ENCODE data around the gene KIAA1671.
A peak's percentile ranks its signal among the peaks of the same experiment; 100 is the strongest.

Gene KIAA1671

DNA sequence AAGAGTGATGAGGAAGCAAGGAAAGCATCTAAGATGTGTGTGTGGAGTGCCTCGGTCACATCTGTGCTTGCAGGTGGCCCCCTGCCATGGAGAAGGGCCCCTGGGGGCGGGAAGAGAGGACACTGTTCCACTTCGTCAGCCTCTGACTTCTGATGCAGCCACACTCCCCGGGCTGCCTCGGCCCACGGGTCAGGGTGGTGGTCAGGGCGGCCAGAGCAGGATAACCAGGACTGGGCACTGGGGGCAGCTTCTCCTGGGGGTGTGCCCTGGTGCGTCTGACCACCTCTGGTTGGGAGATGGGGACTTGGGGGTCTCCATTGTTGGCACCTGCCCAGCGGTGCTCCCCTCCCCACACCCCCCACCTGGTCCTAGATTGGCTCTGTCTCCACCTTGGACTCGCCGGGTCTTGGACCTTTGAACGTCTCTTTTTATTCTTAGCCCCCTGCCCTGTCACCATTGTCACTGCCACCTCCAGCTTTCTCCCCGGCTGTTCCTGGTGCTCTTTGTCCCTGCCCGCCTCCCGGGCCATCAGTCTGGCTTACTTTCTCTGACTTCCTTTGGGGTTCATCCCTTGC is 114.4 kb downstream of the KIAA1671 start:
- Histone ChIP-seq H3K4me3 (no peak overlapping the region), H3K27ac (0 out of 22 replicates have a peak overlapping the region, but pooled peaks of 1 of the 11 experiments have one; percentile 41), H3K4me2 (peak overlapping the region; percentile 60 to 88 (median 75); a peak in 21 of 22 replicates), H4K20me1 (peaks cover 0 to 12% (median 0%) of the 10 kb centered on the region in 11 experiments; a peak in 4 of 22 replicates), H3K27me3 (peaks cover 21 to 40% (median 28%) of the 10 kb centered on the region in 11 experiments), H3K36me3 (no peaks in the 10 kb centered on the region), H3K4me1 (peaks cover 53 to 82% (median 62%) of the 10 kb centered on the region in 10 experiments), H3K9ac (peak overlapping the region in 4 of 11 experiments; percentile 3 to 53 (median 36); a peak in 1 of 22 replicates), H3K9me3 (replicated peaks in 1 of 11) (no peaks in the 10 kb centered on the region)
- no peak for TF ChIP-seq Cebpa-rat (IDR thresholded peaks at IDR 0.05)

- TF ChIP-seq Cebpa-rat (IDR thresholded peaks at IDR 0.05): no peak
- Histone ChIP-seq H3K9me3 (replicated peaks in 1 of 11) (no peaks in the 10 kb centered on the region), H4K20me1 (peaks cover 0 to 12% (median 0%) of the 10 kb centered on the region in 11 experiments; a peak in 4 of 22 replicates), H3K36me3 (no peaks in the 10 kb centered on the region), H3K4me3 (peak overlapping the region in 4 of 10 experiments; percentile 13 to 33 (median 23); a peak in 4 of 20 replicates), H3K4me2 (peak overlapping the region; percentile 60 to 88 (median 75)), H3K27me3 (peaks cover 21 to 40% (median 29%) of the 10 kb centered on the region in 11 experiments), H3K27ac (peak overlapping the region in 6 of 11 experiments; percentile 0 to 63 (median 24); a peak in 8 of 22 replicates), H3K4me1 (peaks cover 47 to 72% (median 55%) of the 10 kb centered on the region in 10 experiments), H3K9ac (peak overlapping the region in 9 of 11 experiments; percentile 1 to 53 (median 31); a peak in 13 of 22 replicates)
Measured at GRCh38 chr22:25067851-25068421, 115.4 kb downstream of the KIAA1671 start.

DNA sequence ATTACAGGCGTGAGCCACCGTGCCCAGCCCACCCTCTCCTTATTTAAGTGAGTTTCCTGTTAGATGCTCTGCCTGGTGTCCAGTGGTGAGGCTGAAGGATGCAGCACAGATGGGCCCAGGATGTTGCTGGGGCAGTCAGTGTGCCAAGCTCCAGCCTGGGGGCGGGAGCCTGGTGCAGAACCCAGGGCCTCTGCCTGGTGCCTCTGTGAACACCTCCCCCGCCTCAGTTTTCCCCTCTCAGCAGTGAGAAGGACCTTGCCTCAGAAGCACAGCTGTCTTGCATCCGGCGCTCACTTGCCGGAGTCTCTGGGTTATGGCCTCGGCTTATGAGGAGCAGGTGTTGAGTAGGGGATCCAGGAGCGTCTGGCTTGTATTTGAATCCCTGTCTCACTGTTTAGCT is 116.2 kb downstream of the KIAA1671 start:
- no peaks in the 10 kb centered on the region for H3K9me3 ChIP-seq (replicated peaks in 1 of 11)
- no peak overlapping the region for H3K4me3 ChIP-seq
- H3K9ac ChIP-seq: peak overlapping the region in 5 of 11 experiments; percentile 1 to 53 (median 39); a peak in 4 of 22 replicates
- peaks cover 21 to 40% (median 29%) of the 10 kb centered on the region in 11 experiments for H3K27me3 ChIP-seq
- 0 out of 22 replicates have a peak overlapping the region, but pooled peaks of 1 of the 11 experiments have one; percentile 10 for H3K27ac ChIP-seq
- H4K20me1 ChIP-seq: peaks cover 0 to 12% (median 0%) of the 10 kb centered on the region in 11 experiments; a peak in 4 of 22 replicates
- peaks cover 47 to 66% (median 54%) of the 10 kb centered on the region in 10 experiments for H3K4me1 ChIP-seq
- peak overlapping the region; percentile 60 to 88 (median 75) for H3K4me2 ChIP-seq
- TF ChIP-seq Cebpa-rat (IDR thresholded peaks at IDR 0.05): no peak
- no peaks in the 10 kb centered on the region for H3K36me3 ChIP-seq

DNA sequence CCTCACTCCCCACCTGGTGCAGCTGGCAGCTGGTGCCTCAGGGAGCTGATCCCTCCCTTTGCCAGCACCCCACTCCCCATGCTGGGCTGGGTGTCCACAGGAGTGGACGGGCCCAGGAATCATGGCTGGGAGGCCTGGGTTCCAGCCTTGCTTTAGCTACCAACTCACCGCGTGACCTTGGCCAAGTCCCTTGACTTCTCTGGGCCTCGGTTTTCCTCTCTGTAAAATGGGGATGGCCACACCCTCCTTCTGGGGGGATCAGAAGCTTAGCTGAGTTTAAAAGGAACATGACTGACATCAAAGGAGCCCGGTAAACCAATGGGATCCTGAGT is 116.9 kb downstream of the KIAA1671 start:
- Histone ChIP-seq H3K4me3 (no peak overlapping the region), H3K9me3 (replicated peaks in 1 of 11) (no peaks in the 10 kb centered on the region), H3K27ac (no peak overlapping the region), H3K9ac (no peak overlapping the region), H3K4me2 (peak overlapping the region; percentile 60 to 88 (median 73)), H4K20me1 (peaks cover 0 to 12% (median 0%) of the 10 kb centered on the region in 11 experiments; a peak in 4 of 22 replicates), H3K36me3 (no peaks in the 10 kb centered on the region), H3K4me1 (peaks cover 47 to 59% (median 52%) of the 10 kb centered on the region in 10 experiments), H3K27me3 (peaks cover 21 to 40% (median 29%) of the 10 kb centered on the region in 11 experiments)
- TF ChIP-seq Cebpa-rat (IDR thresholded peaks at IDR 0.05): no peak

- no peak overlapping the region for H3K4me3 ChIP-seq
- H4K20me1 ChIP-seq: peaks cover 0 to 12% (median 0%) of the 10 kb centered on the region in 11 experiments; a peak in 4 of 22 replicates
- no peak for TF ChIP-seq Cebpa-rat (IDR thresholded peaks at IDR 0.05)
- no peak overlapping the region for H3K27ac ChIP-seq
- peaks cover 51 to 61% (median 56%) of the 10 kb centered on the region in 10 experiments for H3K4me1 ChIP-seq
- H3K9ac ChIP-seq: peak overlapping the region in 1 of 11 experiments; percentile 17; a peak in 1 of 22 replicates
- H3K4me2 ChIP-seq: peak overlapping the region; percentile 60 to 88 (median 73)
- H3K9me3 ChIP-seq (replicated peaks in 1 of 11): no peaks in the 10 kb centered on the region
- H3K27me3 ChIP-seq: peaks cover 21 to 40% (median 29%) of the 10 kb centered on the region in 11 experiments
- no peaks in the 10 kb centered on the region for H3K36me3 ChIP-seq
Measured at GRCh38 chr22:25069758-25070481, 117.4 kb downstream of the KIAA1671 start.

DNA sequence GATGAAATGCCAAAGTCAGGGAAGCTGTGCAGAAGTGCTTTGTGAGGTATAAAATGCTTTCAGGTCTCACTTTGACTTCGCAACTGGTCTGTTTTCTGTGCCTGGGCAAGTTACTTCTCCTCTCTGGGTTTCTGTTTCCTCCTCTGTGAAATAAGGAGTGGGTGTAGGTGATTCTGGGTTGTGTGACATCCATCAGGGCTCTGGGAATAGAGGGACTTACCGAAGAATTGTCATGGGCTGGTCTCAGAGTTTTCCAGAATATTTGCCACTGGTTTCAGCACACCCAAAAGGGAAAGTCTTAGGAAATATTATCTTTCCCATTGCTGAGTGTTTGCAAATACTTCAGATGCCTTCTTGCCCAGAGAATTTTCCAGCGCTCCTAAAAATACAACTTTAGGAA is 118.4 kb downstream of the KIAA1671 start:
- peak overlapping the region in 10 of 11 experiments; percentile 60 to 88 (median 71); a peak in 16 of 22 replicates for H3K4me2 ChIP-seq
- no peak overlapping the region for H3K27ac ChIP-seq

GRCh38 chr22:25071720-25072119 is 119.2 kb downstream of the KIAA1671 start:
- Histone ChIP-seq H3K4me3 (no peak overlapping the region), H3K4me2 (no peak overlapping the region), H3K4me1 (peaks cover 59 to 78% (median 63%) of the 10 kb centered on the region in 10 experiments), H4K20me1 (peaks cover 0 to 12% (median 0%) of the 10 kb centered on the region in 11 experiments; a peak in 4 of 22 replicates), H3K36me3 (no peaks in the 10 kb centered on the region), H3K27ac (no peak overlapping the region), H3K9ac (no peak overlapping the region), H3K9me3 (replicated peaks in 1 of 11) (no peaks in the 10 kb centered on the region), H3K27me3 (peaks cover 21 to 40% (median 29%) of the 10 kb centered on the region in 11 experiments)
- no peak for TF ChIP-seq Cebpa-rat (IDR thresholded peaks at IDR 0.05)

More for the DNA sequence above, 118.4 kb downstream of the KIAA1671 start:
- Histone ChIP-seq H4K20me1 (peaks cover 0 to 12% (median 0%) of the 10 kb centered on the region in 11 experiments; a peak in 4 of 22 replicates), H3K27me3 (peaks cover 21 to 40% (median 29%) of the 10 kb centered on the region in 11 experiments), H3K9me3 (replicated peaks in 1 of 11) (no peaks in the 10 kb centered on the region), H3K4me1 (peaks cover 58 to 70% (median 62%) of the 10 kb centered on the region in 10 experiments), H3K9ac (no peak overlapping the region), H3K36me3 (no peaks in the 10 kb centered on the region), H3K4me3 (no peak overlapping the region)
- TF ChIP-seq Cebpa-rat (IDR thresholded peaks at IDR 0.05): no peak

- Histone ChIP-seq H3K4me1 (peaks cover 59 to 78% (median 63%) of the 10 kb centered on the region in 10 experiments), H3K4me3 (no peak overlapping the region), H3K9ac (no peak overlapping the region), H4K20me1 (peaks cover 0 to 8% (median 0%) of the 10 kb centered on the region in 11 experiments; a peak in 3 of 22 replicates), H3K27ac (no peak overlapping the region), H3K4me2 (no peak overlapping the region), H3K9me3 (replicated peaks in 1 of 11) (no peaks in the 10 kb centered on the region), H3K36me3 (no peaks in the 10 kb centered on the region), H3K27me3 (peaks cover 21 to 40% (median 29%) of the 10 kb centered on the region in 11 experiments)
- no peak for TF ChIP-seq Cebpa-rat (IDR thresholded peaks at IDR 0.05)
Measured at GRCh38 chr22:25072406-25072805, 119.9 kb downstream of the KIAA1671 start.
